ENCODE results near the gene TRAK2. TPM values are rescaled to one million over a fixed set of nuclear protein-coding genes. Genes with fewer than 3 reads are reported as not detected.

The TRAK2 gene
- total and polyA plus RNA-seq, 2 of the 8 experiments (the other 6 are each of a cell fraction or from before 2014, with no cell fraction given), result 4.5 to 15.7 TPM

DNA sequence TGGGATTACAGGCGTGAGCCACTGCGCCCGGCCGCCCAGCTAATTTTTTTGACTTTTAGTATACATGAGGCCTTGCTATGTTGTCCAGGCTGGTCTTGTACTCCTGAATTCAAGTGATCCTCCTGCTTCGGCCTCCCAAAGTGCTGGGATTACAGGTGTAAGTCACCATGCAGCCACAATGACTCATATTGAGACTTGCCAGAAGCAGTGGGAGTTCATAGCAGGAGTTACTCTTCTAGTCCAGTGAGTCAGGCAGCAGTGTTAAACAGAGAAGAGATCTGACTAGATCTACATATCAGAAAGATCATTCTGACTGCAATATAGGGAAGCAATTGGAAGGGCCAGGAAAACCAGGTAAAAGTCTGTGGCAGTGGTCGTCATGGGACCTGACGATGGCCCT, 92.6 kb downstream of the TRAK2 start:
- H4K91ac ChIP-seq (replicated peaks; ENCODE audit: insufficient read length, low read length), result no peak overlapping the region
- no peak overlapping the region for H2AK5ac ChIP-seq (ENCODE audit: low read depth, low read length)
- H3K4me2 ChIP-seq (ENCODE audit: insufficient read depth in 1 of 2, low read depth in 2 of 2, low read length in 2 of 2), result no peak overlapping the region
- no peak overlapping the region for H3K9ac ChIP-seq (replicated peaks in 1 of 4; ENCODE audit: extremely low read depth in 1 of 4, low read depth in 3 of 4, low read length in 3 of 4)
- POLR2A ChIA-PET (ENCODE audit: partially characterized antibody), result no interaction called here
- H4K8ac ChIP-seq (ENCODE audit: extremely low read depth, insufficient read depth, low read length), result no peak overlapping the region
- FAIRE-seq, result no peak
- 81% methylated on average over 7 of the region's 7 CpGs; no CpG with 5 or more reads in 1 of the 2 experiments for WGBS, 2 experiments (ENCODE audit: extremely low coverage in 1 of 2, insufficient coverage in 1 of 2, insufficient read length in 1 of 2, insufficient replicate concordance in 2 of 2, low coverage in 1 of 2, low lambda C conversion rate in 2 of 2, missing lambda C conversion rate in 1 of 2)
- H2BK15ac ChIP-seq (ENCODE audit: low read length), result no peak overlapping the region
- H2BK20ac ChIP-seq (ENCODE audit: low read length), result no peak overlapping the region
- no peak overlapping the region for H3K27ac ChIP-seq (ENCODE audit: low read depth, low read length)
- no peak overlapping the region for H2AFZ ChIP-seq (ENCODE audit: low read length)
- H3K4me3 ChIP-seq (ENCODE audit: extremely low read depth in 1 of 4, insufficient read depth in 2 of 4, low read depth in 3 of 4, low read length in 4 of 4), result no peak overlapping the region
- TF ChIP-seq ZNF274 (IDR thresholded peaks at IDR 0.05; ENCODE audit: borderline replicate concordance, extremely low read depth, low read length) (no peak), FOSL1 (IDR thresholded peaks at IDR 0.05; ENCODE audit: insufficient read depth, low read depth, low read length) (no peak), KDM4A (IDR thresholded peaks at IDR 0.05; ENCODE audit: low read depth, low read length, severe bottlenecking) (no peak), RBBP5 (IDR thresholded peaks at IDR 0.05; ENCODE audit: borderline replicate concordance, low read depth, low read length) (no peak)
- H3K23ac ChIP-seq (ENCODE audit: insufficient read length), result no peak overlapping the region
- H3K9me3 ChIP-seq (ENCODE audit: insufficient read depth in 2 of 2, low read depth in 1 of 2, low read length in 1 of 2), result peaks cover 9 to 13% of the 10 kb centered on the region in 2 experiments
- no peak for DNase-seq (ENCODE audit: low read depth in 1 of 2, low spot score in 2 of 2)
- H3K27me3 ChIP-seq (replicated peaks in 1 of 4; ENCODE audit: control insufficient read depth in 3 of 4, extremely low read depth in 1 of 4, insufficient read depth in 3 of 4, low read length in 3 of 4), result no peaks in the 10 kb centered on the region
- H3K23me2 ChIP-seq (ENCODE audit: low read depth, low read length), result no peaks in the 10 kb centered on the region
- no peak overlapping the region; the same call in 1 of the 2 replicates for H2BK12ac ChIP-seq (ENCODE audit: low read depth, low read length)
- H3K36me3 ChIP-seq (ENCODE audit: control insufficient read depth in 2 of 4, insufficient read depth in 4 of 4, low read length in 3 of 4), result peaks cover 0 to 4% (median 0%) of the 10 kb centered on the region in 4 experiments; a peak in 1 of 8 replicates
- H3K14ac ChIP-seq (ENCODE audit: insufficient read length), result no peak overlapping the region
- no peaks in the 10 kb centered on the region for H3K4me1 ChIP-seq (replicated peaks in 1 of 4; ENCODE audit: control insufficient read depth in 3 of 4, insufficient read depth in 4 of 4, low read length in 3 of 4)
- no peak overlapping the region for H3K56ac ChIP-seq (replicated peaks; ENCODE audit: insufficient read length, low read depth, low read length)
- CTCF ChIA-PET (ENCODE audit: partially characterized antibody), result interaction anchor here (0.8 to 1.0 kb wide), 2 partner anchors 9 to 127 kb away, joined by 3 to 5 read pairs; no protein-coding TSS in a partner anchor
- no peak overlapping the region for H3K4ac ChIP-seq (replicated peaks; ENCODE audit: insufficient read length, low read depth, low read length)
- no peak overlapping the region for H4K5ac ChIP-seq (ENCODE audit: insufficient read length, low read depth, low read length)
- H3K79me1 ChIP-seq (ENCODE audit: low read depth, low read length), result no peaks in the 10 kb centered on the region
- H2BK5ac ChIP-seq (ENCODE audit: low read depth, low read length), result no peak overlapping the region
- no peak overlapping the region for H2BK120ac ChIP-seq (replicated peaks; ENCODE audit: low read depth, low read length)
- no peaks in the 10 kb centered on the region for H4K20me1 ChIP-seq (replicated peaks in 1 of 2; ENCODE audit: control insufficient read depth in 1 of 2, insufficient read depth in 2 of 2, low read length in 2 of 2)
- no peaks in the 10 kb centered on the region for H3K79me2 ChIP-seq (ENCODE audit: control insufficient read depth in 1 of 2, insufficient read depth in 2 of 2, low read length in 2 of 2)
- no peak overlapping the region for H3K18ac ChIP-seq (ENCODE audit: extremely low read depth, low read length)

Data from H1 (cell line).